NT2/D1 (cell line): ENCODE results near the gene SEPTIN12.

Source experiments
- YY1 ChIP-seq: IDR thresholded peaks from 2 replicates; pipeline ENCODE4 v1.6.1; 2011; ENCODE audit not compliant: insufficient read length, insufficient read depth
- ZNF274 ChIP-seq: IDR thresholded peaks from 2 replicates; pipeline ENCODE4 v1.6.1; 2011; ENCODE audit warnings: mild to moderate bottlenecking, low read depth, low read length

- TF ChIP-seq ZNF274 (no peak), YY1 (no peak)
These were observed 59.5 kb downstream of the SEPTIN12 start for GRCh38 chr16:4728676-4729075.
